ENCODE measurements around the gene EDARADD. TPM values are rescaled to one million over a fixed set of nuclear protein-coding genes. Genes with fewer than 3 reads are reported as not detected.
A peak's percentile ranks its signal among the peaks of the same experiment; 100 is the strongest.
"Not testable (repeated sequence)": the region's sequence is repeated elsewhere in the genome, so short reads cannot be mapped to it uniquely, and the experiment has no call there.

The EDARADD gene
- total and polyA plus RNA-seq, 10 donors: 0.22 to 7.4 (median 2.1) TPM

- peak overlapping the region in 6 of 8 donors; percentile 57 to 78 (median 68) for H3K27ac ChIP-seq
- no peak for DNase-seq
- no peaks in the 10 kb centered on the region for H3K9me3 ChIP-seq
- H3K36me3 ChIP-seq: no peaks in the 10 kb centered on the region
- H3K4me3 ChIP-seq: peak overlapping the region in 1 of 8 donors; percentile 47
- no peaks in the 10 kb centered on the region for H3K27me3 ChIP-seq (replicated peaks in 1 of 7)
- intact Hi-C loops (cut with DNase I; ENCODE audit: low total_unique reads): no loop called here
- WGBS, 5 donors: 40 to 58% (median 50%) methylated on average over 2 of the region's 2 CpGs
- peaks cover 3 to 18% (median 13%) of the 10 kb centered on the region in 6 donors for H3K4me1 ChIP-seq
- TF ChIP-seq, protein P1, sequence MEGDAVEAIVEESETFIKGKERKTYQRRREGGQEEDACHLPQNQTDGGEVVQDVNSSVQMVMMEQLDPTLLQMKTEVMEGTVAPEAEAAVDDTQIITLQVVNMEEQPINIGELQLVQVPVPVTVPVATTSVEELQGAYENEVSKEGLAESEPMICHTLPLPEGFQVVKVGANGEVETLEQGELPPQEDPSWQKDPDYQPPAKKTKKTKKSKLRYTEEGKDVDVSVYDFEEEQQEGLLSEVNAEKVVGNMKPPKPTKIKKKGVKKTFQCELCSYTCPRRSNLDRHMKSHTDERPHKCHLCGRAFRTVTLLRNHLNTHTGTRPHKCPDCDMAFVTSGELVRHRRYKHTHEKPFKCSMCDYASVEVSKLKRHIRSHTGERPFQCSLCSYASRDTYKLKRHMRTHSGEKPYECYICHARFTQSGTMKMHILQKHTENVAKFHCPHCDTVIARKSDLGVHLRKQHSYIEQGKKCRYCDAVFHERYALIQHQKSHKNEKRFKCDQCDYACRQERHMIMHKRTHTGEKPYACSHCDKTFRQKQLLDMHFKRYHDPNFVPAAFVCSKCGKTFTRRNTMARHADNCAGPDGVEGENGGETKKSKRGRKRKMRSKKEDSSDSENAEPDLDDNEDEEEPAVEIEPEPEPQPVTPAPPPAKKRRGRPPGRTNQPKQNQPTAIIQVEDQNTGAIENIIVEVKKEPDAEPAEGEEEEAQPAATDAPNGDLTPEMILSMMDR (IDR thresholded peaks at IDR 0.05 in 8 of 11, conservative IDR thresholded peaks at IDR 0.05 in 3 of 11): no peak
Observed at GRCh38 chr1:236502579-236502971, 108.5 kb downstream of the EDARADD start.

- Histone ChIP-seq H3K27ac (peak overlapping the region in 6 of 8 donors; percentile 57 to 78 (median 68)), H3K9me3 (no peaks in the 10 kb centered on the region), H3K4me1 (peaks cover 3 to 18% (median 15%) of the 10 kb centered on the region in 6 donors), H3K27me3 (replicated peaks in 1 of 7) (no peaks in the 10 kb centered on the region), H3K4me3 (peak overlapping the region in 2 of 8 donors; percentile 10 to 47), H3K36me3 (no peaks in the 10 kb centered on the region)
- intact Hi-C loops (cut with DNase I; ENCODE audit: low total_unique reads): no loop called here
- no peak for TF ChIP-seq POLR2A (IDR thresholded peaks at IDR 0.05)
- TF ChIP-seq POLR2AphosphoS5 (IDR thresholded peaks at IDR 0.05): peak in 2 of 3 donors; percentile 61 to 75
- peak; percentile 86 for DNase-seq
- WGBS, 5 donors: 25 to 32% (median 27%) methylated on average over 15 of the region's 15 CpGs
Observed at GRCh38 chr1:236502972-236503639, 109.0 kb downstream of the EDARADD start.

- WGBS, 5 donors: 87 to 93% (median 89%) methylated on average over 3 of the region's 3 CpGs
- H3K36me3 ChIP-seq; H3K4me3 ChIP-seq; H3K27ac ChIP-seq; H3K27me3 ChIP-seq (replicated peaks in 1 of 7); DNase-seq; intact Hi-C loops (cut with DNase I; ENCODE audit: low total_unique reads); H3K9me3 ChIP-seq: not testable (repeated sequence)
- H3K4me1 ChIP-seq: peaks cover 3 to 29% (median 20%) of the 10 kb centered on the region in 6 donors
Observed at GRCh38 chr1:236504338-236504737, 110.3 kb downstream of the EDARADD start.

GRCh38 chr1:236507022-236507700 is 113.1 kb downstream of the EDARADD start:
- H3K4me1 ChIP-seq: peaks cover 2 to 35% (median 20%) of the 10 kb centered on the region in 6 donors
- DNase-seq: no peak
- 81 to 91% (median 87%) methylated on average over 5 of the region's 5 CpGs for WGBS, 5 donors
- H3K27ac ChIP-seq: peak overlapping the region in 2 of 8 donors; percentile 8 to 56
- no peak overlapping the region for H3K4me3 ChIP-seq
- no peaks in the 10 kb centered on the region for H3K9me3 ChIP-seq
- TF ChIP-seq, protein P1 (IDR thresholded peaks at IDR 0.05 in 8 of 11, conservative IDR thresholded peaks at IDR 0.05 in 3 of 11): no peak
- TF ChIP-seq POLR2A (IDR thresholded peaks at IDR 0.05): no peak
- TF ChIP-seq POLR2AphosphoS5 (IDR thresholded peaks at IDR 0.05): no peak
- H3K27me3 ChIP-seq (replicated peaks in 1 of 7): no peaks in the 10 kb centered on the region
- no peaks in the 10 kb centered on the region for H3K36me3 ChIP-seq
- intact Hi-C loops (cut with DNase I; ENCODE audit: low total_unique reads): no loop called here

- WGBS, 5 donors: 60 to 77% (median 67%) methylated on average over 6 of the region's 6 CpGs
- peaks cover 0 to 22% (median 7%) of the 10 kb centered on the region in 6 donors for H3K4me1 ChIP-seq
- H3K27me3 ChIP-seq (replicated peaks in 1 of 7): no peaks in the 10 kb centered on the region
- intact Hi-C loops (cut with DNase I; ENCODE audit: low total_unique reads): no loop called here
- no peaks in the 10 kb centered on the region for H3K9me3 ChIP-seq
- TF ChIP-seq, protein P1 (IDR thresholded peaks at IDR 0.05 in 8 of 11, conservative IDR thresholded peaks at IDR 0.05 in 3 of 11): no peak
- no peak for TF ChIP-seq POLR2A (IDR thresholded peaks at IDR 0.05)
- no peak for TF ChIP-seq POLR2AphosphoS5 (IDR thresholded peaks at IDR 0.05)
- H3K4me3 ChIP-seq: no peak overlapping the region
- no peaks in the 10 kb centered on the region for H3K36me3 ChIP-seq
- no peak for DNase-seq
- peak overlapping the region in 4 of 8 donors; percentile 22 to 56 (median 38) for H3K27ac ChIP-seq
Observed at GRCh38 chr1:236508593-236509027, 114.5 kb downstream of the EDARADD start.

Data from spleen (tissue), 11 donors.